ENCODE results near the gene CLCN7.
A peak's percentile ranks its signal among the peaks of the same experiment; 100 is the strongest.

CLCN7 gene

GRCh38 chr16:1518626-1519135, 43.9 kb upstream of the CLCN7 start:
- no peak overlapping the region for H3K4me3 ChIP-seq (ENCODE audit: low read length)
- H2BK15ac ChIP-seq (replicated peaks; ENCODE audit: low read depth), result no peak overlapping the region
- no peak overlapping the region for H3K18ac ChIP-seq (ENCODE audit: low read length)
- no peak overlapping the region for H3K27ac ChIP-seq (ENCODE audit: low read depth, low read length)
- no peaks in the 10 kb centered on the region for H3K79me1 ChIP-seq (ENCODE audit: low read length)
- H3K4ac ChIP-seq (ENCODE audit: low read depth, low read length), result no peak overlapping the region
- no peaks in the 10 kb centered on the region for H3K27me3 ChIP-seq (ENCODE audit: insufficient read depth, low read length, poor library complexity)
- no peaks in the 10 kb centered on the region for H3K36me3 ChIP-seq (ENCODE audit: control insufficient read depth, insufficient read depth, low read length)
- no peak overlapping the region for H3K56ac ChIP-seq (ENCODE audit: low read length)
- WGBS (ENCODE audit: extremely low coverage, insufficient coverage, low lambda C conversion rate), result no CpG with 5 or more reads among the region's 16 CpGs
- no peak overlapping the region for H4K8ac ChIP-seq (ENCODE audit: low read depth, low read length)
- no peak overlapping the region for H2BK5ac ChIP-seq (ENCODE audit: low read length)
- no peak overlapping the region for H4K5ac ChIP-seq (ENCODE audit: low read length)
- no peak overlapping the region for H3K4me2 ChIP-seq (ENCODE audit: low read length)
- no peaks in the 10 kb centered on the region for H3K79me2 ChIP-seq (ENCODE audit: control insufficient read depth, insufficient read depth, low read length)
- no peak for DNase-seq
- no peaks in the 10 kb centered on the region for H3K4me1 ChIP-seq (ENCODE audit: control insufficient read depth, low read depth, low read length)
- H2BK120ac ChIP-seq (ENCODE audit: low read depth, low read length), result no peak overlapping the region
- no peak overlapping the region for H2AK5ac ChIP-seq (ENCODE audit: low read length)
- no peak overlapping the region for H3K9ac ChIP-seq (ENCODE audit: low read length)
- H3K23ac ChIP-seq (ENCODE audit: low read length), result no peak overlapping the region

GRCh38 chr16:1514507-1514906, 39.7 kb upstream of the CLCN7 start:
- H3K79me1 ChIP-seq (ENCODE audit: low read length), result no peaks in the 10 kb centered on the region
- no peak overlapping the region for H2BK15ac ChIP-seq (replicated peaks; ENCODE audit: low read depth)
- H3K27me3 ChIP-seq (ENCODE audit: insufficient read depth, low read length, poor library complexity), result no peaks in the 10 kb centered on the region
- H4K8ac ChIP-seq (ENCODE audit: low read depth, low read length), result no peak overlapping the region
- H3K4ac ChIP-seq (ENCODE audit: low read depth, low read length), result no peak overlapping the region
- no peak overlapping the region for H3K4me3 ChIP-seq (ENCODE audit: low read length)
- H2AK5ac ChIP-seq (ENCODE audit: low read length), result no peak overlapping the region
- H3K23ac ChIP-seq (ENCODE audit: low read length), result no peak overlapping the region
- H3K18ac ChIP-seq (ENCODE audit: low read length), result no peak overlapping the region
- H2BK120ac ChIP-seq (ENCODE audit: low read depth, low read length), result no peak overlapping the region
- no peaks in the 10 kb centered on the region for H3K79me2 ChIP-seq (ENCODE audit: control insufficient read depth, insufficient read depth, low read length)
- H3K56ac ChIP-seq (ENCODE audit: low read length), result no peak overlapping the region
- DNase-seq, result no peak
- H3K4me1 ChIP-seq (ENCODE audit: control insufficient read depth, low read depth, low read length), result no peaks in the 10 kb centered on the region
- no peak overlapping the region for H2BK5ac ChIP-seq (ENCODE audit: low read length)
- no peak overlapping the region for H4K5ac ChIP-seq (ENCODE audit: low read length)
- H3K4me2 ChIP-seq (ENCODE audit: low read length), result no peak overlapping the region
- WGBS (ENCODE audit: extremely low coverage, insufficient coverage, low lambda C conversion rate), result no CpG with 5 or more reads among the region's 3 CpGs
- H3K27ac ChIP-seq (ENCODE audit: low read depth, low read length), result no peak overlapping the region
- H3K9ac ChIP-seq (ENCODE audit: low read length), result no peak overlapping the region
- no peaks in the 10 kb centered on the region for H3K36me3 ChIP-seq (ENCODE audit: control insufficient read depth, insufficient read depth, low read length)

- Histone ChIP-seq H3K79me1 (ENCODE audit: low read length) (no peaks in the 10 kb centered on the region), H3K9ac (ENCODE audit: low read length) (no peak overlapping the region), H3K36me3 (ENCODE audit: control insufficient read depth, insufficient read depth, low read length) (no peaks in the 10 kb centered on the region), H3K27ac (ENCODE audit: low read depth, low read length) (no peak overlapping the region), H4K5ac (ENCODE audit: low read length) (no peak overlapping the region), H3K4me3 (ENCODE audit: low read length) (no peak overlapping the region), H2AK5ac (ENCODE audit: low read length) (no peak overlapping the region), H3K56ac (ENCODE audit: low read length) (no peak overlapping the region), H4K8ac (ENCODE audit: low read depth, low read length) (no peak overlapping the region), H3K18ac (ENCODE audit: low read length) (no peak overlapping the region), H3K23ac (ENCODE audit: low read length) (no peak overlapping the region), H2BK5ac (ENCODE audit: low read length) (no peak overlapping the region), H3K79me2 (ENCODE audit: control insufficient read depth, insufficient read depth, low read length) (no peaks in the 10 kb centered on the region), H3K4ac (ENCODE audit: low read depth, low read length) (no peak overlapping the region), H3K4me2 (ENCODE audit: low read length) (no peak overlapping the region), H3K4me1 (ENCODE audit: control insufficient read depth, low read depth, low read length) (no peaks in the 10 kb centered on the region), H2BK120ac (ENCODE audit: low read depth, low read length) (no peak overlapping the region), H2BK15ac (replicated peaks; ENCODE audit: low read depth) (no peak overlapping the region), H3K27me3 (ENCODE audit: insufficient read depth, low read length, poor library complexity) (no peaks in the 10 kb centered on the region)
- no CpG with 5 or more reads among the region's 15 CpGs for WGBS (ENCODE audit: extremely low coverage, insufficient coverage, low lambda C conversion rate)
- DNase-seq, result no peak
Observed at GRCh38 chr16:1512774-1513173, 37.9 kb upstream of the CLCN7 start.

- no peak overlapping the region for H3K56ac ChIP-seq (ENCODE audit: low read length)
- H3K79me1 ChIP-seq (ENCODE audit: low read length), result no peaks in the 10 kb centered on the region
- H3K27me3 ChIP-seq (ENCODE audit: insufficient read depth, low read length, poor library complexity), result no peaks in the 10 kb centered on the region
- H3K9ac ChIP-seq (ENCODE audit: low read length), result no peak overlapping the region
- H4K5ac ChIP-seq (ENCODE audit: low read length), result no peak overlapping the region
- no peak overlapping the region for H2BK120ac ChIP-seq (ENCODE audit: low read depth, low read length)
- H3K23ac ChIP-seq (ENCODE audit: low read length), result no peak overlapping the region
- no peak overlapping the region for H3K18ac ChIP-seq (ENCODE audit: low read length)
- no peak overlapping the region for H3K4me3 ChIP-seq (ENCODE audit: low read length)
- no peak overlapping the region for H3K4me2 ChIP-seq (ENCODE audit: low read length)
- no CpG with 5 or more reads among the region's 30 CpGs for WGBS (ENCODE audit: extremely low coverage, insufficient coverage, low lambda C conversion rate)
- no peak for DNase-seq
- no peaks in the 10 kb centered on the region for H3K36me3 ChIP-seq (ENCODE audit: control insufficient read depth, insufficient read depth, low read length)
- H2AK5ac ChIP-seq (ENCODE audit: low read length), result no peak overlapping the region
- no peak overlapping the region for H2BK5ac ChIP-seq (ENCODE audit: low read length)
- H3K4ac ChIP-seq (ENCODE audit: low read depth, low read length), result no peak overlapping the region
- no peak overlapping the region for H2BK15ac ChIP-seq (replicated peaks; ENCODE audit: low read depth)
- no peaks in the 10 kb centered on the region for H3K4me1 ChIP-seq (ENCODE audit: control insufficient read depth, low read depth, low read length)
- H3K27ac ChIP-seq (ENCODE audit: low read depth, low read length), result no peak overlapping the region
- no peak overlapping the region for H4K8ac ChIP-seq (ENCODE audit: low read depth, low read length)
- no peaks in the 10 kb centered on the region for H3K79me2 ChIP-seq (ENCODE audit: control insufficient read depth, insufficient read depth, low read length)
Observed at GRCh38 chr16:1511662-1512569, 37.1 kb upstream of the CLCN7 start.

- peak; percentile 15 for DNase-seq
- no CpG with 5 or more reads among the region's 26 CpGs for WGBS (ENCODE audit: extremely low coverage, insufficient coverage, low lambda C conversion rate)
- Histone ChIP-seq H3K79me2 (ENCODE audit: control insufficient read depth, insufficient read depth, low read length) (no peaks in the 10 kb centered on the region), H4K8ac (ENCODE audit: low read depth, low read length) (no peak overlapping the region), H2BK5ac (ENCODE audit: low read length) (no peak overlapping the region), H3K4me3 (ENCODE audit: low read length) (no peak overlapping the region), H3K4me1 (ENCODE audit: control insufficient read depth, low read depth, low read length) (no peaks in the 10 kb centered on the region), H2AK5ac (ENCODE audit: low read length) (no peak overlapping the region), H4K5ac (ENCODE audit: low read length) (no peak overlapping the region), H2BK15ac (replicated peaks; ENCODE audit: low read depth) (no peak overlapping the region), H3K27ac (ENCODE audit: low read depth, low read length) (no peak overlapping the region), H3K36me3 (ENCODE audit: control insufficient read depth, insufficient read depth, low read length) (no peaks in the 10 kb centered on the region), H3K9ac (ENCODE audit: low read length) (no peak overlapping the region), H3K79me1 (ENCODE audit: low read length) (no peaks in the 10 kb centered on the region), H3K4me2 (ENCODE audit: low read length) (no peak overlapping the region), H2BK120ac (ENCODE audit: low read depth, low read length) (no peak overlapping the region), H3K27me3 (ENCODE audit: insufficient read depth, low read length, poor library complexity) (no peaks in the 10 kb centered on the region), H3K56ac (ENCODE audit: low read length) (no peak overlapping the region), H3K23ac (ENCODE audit: low read length) (no peak overlapping the region), H3K4ac (ENCODE audit: low read depth, low read length) (no peak overlapping the region), H3K18ac (ENCODE audit: low read length) (no peak overlapping the region)
Observed at GRCh38 chr16:1510941-1511351, 36.1 kb upstream of the CLCN7 start.
